ENCODE data around the gene PFKL. TPM values are rescaled to one million over a fixed set of nuclear protein-coding genes. Genes with fewer than 3 reads are reported as not detected.

The PFKL gene
- total RNA-seq: 100 to 1,000 TPM in 3 of 4 donors, 10 to 100 TPM in 1; 94.6 to 155 (median 141) TPM

DNA sequence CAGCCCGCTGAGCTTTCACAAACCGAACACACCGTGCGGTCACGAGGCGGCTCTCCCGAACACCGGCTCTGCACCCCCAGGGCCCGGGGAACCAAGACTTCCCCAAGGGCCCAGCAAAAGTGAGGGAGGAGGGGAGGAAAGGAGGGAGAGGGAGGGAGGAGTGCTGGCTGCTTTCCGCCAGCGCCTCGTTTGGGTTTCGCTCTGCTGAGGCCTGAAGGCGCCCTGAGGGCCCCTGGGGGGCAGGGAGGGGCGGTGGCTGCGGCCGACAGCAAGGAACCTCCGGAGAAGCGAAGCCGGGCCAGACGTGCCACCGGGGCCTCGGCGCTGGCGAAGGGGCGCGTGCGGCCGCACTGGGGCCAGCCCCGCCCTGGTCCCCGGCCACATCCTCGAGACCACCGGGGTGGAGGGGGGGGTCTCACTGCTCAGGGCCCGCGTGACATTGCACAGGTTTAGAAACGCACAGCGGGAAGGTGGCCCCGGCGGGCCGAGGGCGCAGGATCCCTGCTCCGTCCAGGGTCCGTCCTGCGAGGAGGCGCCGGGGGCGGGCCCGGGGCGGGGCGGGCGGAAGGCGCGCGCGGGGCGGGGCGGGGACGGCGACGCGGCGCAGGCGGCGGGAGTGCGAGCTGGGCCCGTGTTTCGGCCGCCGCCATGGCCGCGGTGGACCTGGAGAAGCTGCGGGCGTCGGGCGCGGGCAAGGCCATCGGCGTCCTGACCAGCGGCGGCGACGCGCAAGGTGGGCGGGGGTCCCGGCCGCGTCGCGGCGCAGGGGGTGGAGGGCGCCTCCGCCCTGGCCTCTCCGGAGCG, at the start of gene PFKL:
Gene PFKL (plus strand): TSS at position 596 of the 804 bp plus-strand sequence. CDS start 53 bp downstream, at position 649.
- Histone ChIP-seq H3K4me3 (peak within 1 kb of the TSS; percentile 55 to 97 (median 72)), H3K4me1 (peaks cover 0 to 72% (median 54%) of the 10 kb centered on the region in 4 donors), H3K9me3 (no peaks in the 10 kb centered on the region), H3K36me3 (no peaks in the 10 kb centered on the region), H3K27ac (peak within 1 kb of the TSS; percentile 70 to 98 (median 94)), H3K27me3 (no peaks in the 10 kb centered on the region)
- peak; percentile 45 to 49 for DNase-seq (ENCODE audit: low spot score in 2 of 2)
- 1% methylated on average over 31 to 44 of the region's 94 CpGs for WGBS, 2 donors
- TF ChIP-seq EP300 (IDR thresholded peaks at IDR 0.05) (peak in 1 of 2 donors; percentile 66), POLR2A (IDR thresholded peaks at IDR 0.05) (peak in 1 of 2 donors; percentile 57)
- TF ChIP-seq, protein P1, sequence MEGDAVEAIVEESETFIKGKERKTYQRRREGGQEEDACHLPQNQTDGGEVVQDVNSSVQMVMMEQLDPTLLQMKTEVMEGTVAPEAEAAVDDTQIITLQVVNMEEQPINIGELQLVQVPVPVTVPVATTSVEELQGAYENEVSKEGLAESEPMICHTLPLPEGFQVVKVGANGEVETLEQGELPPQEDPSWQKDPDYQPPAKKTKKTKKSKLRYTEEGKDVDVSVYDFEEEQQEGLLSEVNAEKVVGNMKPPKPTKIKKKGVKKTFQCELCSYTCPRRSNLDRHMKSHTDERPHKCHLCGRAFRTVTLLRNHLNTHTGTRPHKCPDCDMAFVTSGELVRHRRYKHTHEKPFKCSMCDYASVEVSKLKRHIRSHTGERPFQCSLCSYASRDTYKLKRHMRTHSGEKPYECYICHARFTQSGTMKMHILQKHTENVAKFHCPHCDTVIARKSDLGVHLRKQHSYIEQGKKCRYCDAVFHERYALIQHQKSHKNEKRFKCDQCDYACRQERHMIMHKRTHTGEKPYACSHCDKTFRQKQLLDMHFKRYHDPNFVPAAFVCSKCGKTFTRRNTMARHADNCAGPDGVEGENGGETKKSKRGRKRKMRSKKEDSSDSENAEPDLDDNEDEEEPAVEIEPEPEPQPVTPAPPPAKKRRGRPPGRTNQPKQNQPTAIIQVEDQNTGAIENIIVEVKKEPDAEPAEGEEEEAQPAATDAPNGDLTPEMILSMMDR (IDR thresholded peaks at IDR 0.05): peak in 2 of 5 experiments; percentile 18 to 36

DNA sequence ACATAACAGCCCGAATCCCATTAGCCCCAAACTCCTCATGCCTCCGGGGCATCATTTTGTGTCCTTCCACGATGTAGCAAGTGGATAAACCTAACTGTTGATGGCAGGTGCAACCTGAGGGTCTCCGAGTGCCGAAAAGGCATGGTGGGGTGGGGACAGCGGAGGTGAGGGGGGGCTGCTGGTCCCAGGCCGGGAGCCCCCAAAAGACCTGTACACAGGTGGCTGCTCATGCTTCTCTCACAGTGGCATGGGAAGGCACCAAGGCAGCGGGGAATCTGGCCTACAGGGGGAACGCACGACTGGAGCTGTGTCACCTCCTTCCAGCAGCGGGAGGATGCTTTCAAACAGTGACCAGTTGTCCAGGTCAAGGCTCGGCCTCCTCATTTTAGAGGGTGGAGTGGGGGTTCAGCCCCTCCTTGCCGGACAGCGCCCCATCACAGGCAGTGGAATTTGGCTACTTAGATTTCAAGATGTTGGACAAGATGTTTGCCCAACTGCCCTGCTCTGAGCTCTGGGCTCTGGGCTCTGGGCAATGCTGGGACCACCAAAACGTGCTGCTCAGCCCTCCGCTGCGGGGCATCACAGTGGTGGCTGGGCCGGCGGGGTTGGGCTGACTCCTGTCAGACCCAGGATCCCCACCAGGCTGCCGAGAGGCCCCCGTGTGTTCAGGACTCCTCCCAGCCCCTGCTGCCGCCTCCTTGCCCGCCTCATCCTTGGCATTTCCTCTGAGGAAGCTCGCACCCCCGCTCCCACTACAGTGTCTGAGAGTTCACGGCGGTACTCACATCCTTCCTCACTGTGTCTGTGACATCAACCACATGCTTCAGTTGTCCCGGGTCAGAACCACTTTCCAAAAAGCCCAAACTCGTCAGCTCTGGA, 45.8 kb upstream of the PFKL start:
- DNase-seq (ENCODE audit: low spot score in 2 of 2): no peak
- TF ChIP-seq, protein P1 (IDR thresholded peaks at IDR 0.05): no peak
- TF ChIP-seq EP300 (IDR thresholded peaks at IDR 0.05) (no peak), POLR2A (IDR thresholded peaks at IDR 0.05) (no peak)
- WGBS, 2 donors: 74 to 77% methylated on average over 26 to 27 of the region's 29 CpGs

DNA sequence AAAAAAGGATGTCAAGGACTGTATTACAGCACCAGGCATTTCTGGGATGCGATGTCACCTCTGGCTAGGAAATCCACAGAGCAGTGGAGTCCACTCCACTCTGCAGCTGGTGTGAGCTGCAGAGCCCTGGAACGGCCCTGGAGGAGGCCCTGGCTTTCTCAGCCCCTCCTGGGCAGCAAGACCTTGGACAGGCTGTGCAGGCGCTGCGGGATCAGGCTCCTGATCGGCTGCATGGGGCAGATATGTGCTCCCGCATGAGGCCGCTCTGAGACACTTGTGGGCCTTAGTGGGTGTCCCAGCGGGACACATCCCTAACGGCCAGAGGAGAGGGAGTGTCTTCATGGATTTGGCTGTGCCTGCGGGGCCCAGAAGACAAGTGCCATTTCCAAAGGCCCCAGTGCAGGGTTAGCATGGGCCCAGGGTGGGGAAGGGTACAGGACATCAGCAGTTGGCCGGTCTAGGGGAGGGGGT, 44.3 kb upstream of the PFKL start:
- no peaks in the 10 kb centered on the region for H3K27me3 ChIP-seq
- H3K36me3 ChIP-seq: no peaks in the 10 kb centered on the region
- H3K4me3 ChIP-seq: no peak overlapping the region
- H3K27ac ChIP-seq: no peak overlapping the region
- peaks cover 0 to 14% (median 0%) of the 10 kb centered on the region in 4 donors for H3K9me3 ChIP-seq
- TF ChIP-seq EP300 (IDR thresholded peaks at IDR 0.05) (no peak), POLR2A (IDR thresholded peaks at IDR 0.05) (no peak)
- TF ChIP-seq, protein P1 (IDR thresholded peaks at IDR 0.05): no peak
- no peaks in the 10 kb centered on the region for H3K4me1 ChIP-seq
- DNase-seq (ENCODE audit: low spot score in 2 of 2): no peak
- 76 to 88% methylated on average over 7 to 10 of the region's 11 CpGs for WGBS, 2 donors

More for the DNA sequence above, 45.8 kb upstream of the PFKL start:
- Histone ChIP-seq H3K36me3 (no peaks in the 10 kb centered on the region), H3K27me3 (no peaks in the 10 kb centered on the region), H3K4me3 (no peak overlapping the region), H3K27ac (no peak overlapping the region), H3K9me3 (peaks cover 0 to 5% (median 0%) of the 10 kb centered on the region in 4 donors), H3K4me1 (no peaks in the 10 kb centered on the region)

DNA sequence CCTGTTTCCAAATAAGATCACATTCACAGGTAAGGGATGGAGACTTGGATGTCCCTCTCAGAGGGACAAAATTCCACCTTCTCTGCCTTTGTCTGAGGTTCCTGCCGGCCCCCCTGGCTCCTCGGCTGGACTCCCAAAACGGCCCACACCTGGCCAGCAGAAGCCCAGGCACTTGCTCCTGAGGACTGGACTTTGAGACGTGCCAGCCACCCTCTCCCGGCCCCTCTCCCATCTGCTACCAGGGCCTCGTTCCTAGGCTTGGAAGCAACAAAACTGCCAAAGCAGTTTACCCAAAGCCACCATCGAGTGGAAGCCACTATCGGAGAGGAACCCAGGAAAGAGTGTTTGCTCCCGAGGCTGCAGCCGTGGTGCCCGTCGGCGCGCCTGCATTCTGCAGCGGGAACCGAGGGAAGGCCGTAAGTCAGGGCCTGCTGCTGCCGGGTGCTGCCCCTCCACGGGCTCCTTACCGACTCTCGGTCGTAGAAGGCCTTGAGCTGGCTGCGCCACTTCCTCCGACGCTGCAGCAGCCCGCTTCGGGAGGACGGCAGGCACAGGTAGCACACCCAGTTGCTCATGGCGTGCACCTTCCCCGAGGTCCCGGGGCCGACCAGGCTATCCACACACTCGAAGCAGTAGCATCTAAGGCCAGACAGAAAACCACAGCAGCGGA, 41.7 kb upstream of the PFKL start:
- DNase-seq (ENCODE audit: low spot score in 2 of 2): no peak
- Histone ChIP-seq H3K27ac (no peak overlapping the region), H3K4me3 (no peak overlapping the region), H3K36me3 (no peaks in the 10 kb centered on the region), H3K9me3 (peaks cover 0 to 18% (median 0%) of the 10 kb centered on the region in 4 donors), H3K4me1 (no peaks in the 10 kb centered on the region), H3K27me3 (no peaks in the 10 kb centered on the region)
- TF ChIP-seq POLR2A (IDR thresholded peaks at IDR 0.05) (no peak), EP300 (IDR thresholded peaks at IDR 0.05) (no peak)
- TF ChIP-seq, protein P1 (IDR thresholded peaks at IDR 0.05): no peak
- WGBS, 2 donors: 87 to 93% methylated on average over 31 to 33 of the region's 34 CpGs

Data from tibial nerve (tissue), 4 donors.